ENCODE results near the gene GAB4. TPM values are rescaled to one million over a fixed set of nuclear protein-coding genes. Genes with fewer than 3 reads are reported as not detected.

Gene GAB4
- total and polyA plus RNA-seq, 2 of the 8 experiments (the other 6 are each of a cell fraction or from before 2014, with no cell fraction given), result 0.03 to 0.17 TPM

DNA sequence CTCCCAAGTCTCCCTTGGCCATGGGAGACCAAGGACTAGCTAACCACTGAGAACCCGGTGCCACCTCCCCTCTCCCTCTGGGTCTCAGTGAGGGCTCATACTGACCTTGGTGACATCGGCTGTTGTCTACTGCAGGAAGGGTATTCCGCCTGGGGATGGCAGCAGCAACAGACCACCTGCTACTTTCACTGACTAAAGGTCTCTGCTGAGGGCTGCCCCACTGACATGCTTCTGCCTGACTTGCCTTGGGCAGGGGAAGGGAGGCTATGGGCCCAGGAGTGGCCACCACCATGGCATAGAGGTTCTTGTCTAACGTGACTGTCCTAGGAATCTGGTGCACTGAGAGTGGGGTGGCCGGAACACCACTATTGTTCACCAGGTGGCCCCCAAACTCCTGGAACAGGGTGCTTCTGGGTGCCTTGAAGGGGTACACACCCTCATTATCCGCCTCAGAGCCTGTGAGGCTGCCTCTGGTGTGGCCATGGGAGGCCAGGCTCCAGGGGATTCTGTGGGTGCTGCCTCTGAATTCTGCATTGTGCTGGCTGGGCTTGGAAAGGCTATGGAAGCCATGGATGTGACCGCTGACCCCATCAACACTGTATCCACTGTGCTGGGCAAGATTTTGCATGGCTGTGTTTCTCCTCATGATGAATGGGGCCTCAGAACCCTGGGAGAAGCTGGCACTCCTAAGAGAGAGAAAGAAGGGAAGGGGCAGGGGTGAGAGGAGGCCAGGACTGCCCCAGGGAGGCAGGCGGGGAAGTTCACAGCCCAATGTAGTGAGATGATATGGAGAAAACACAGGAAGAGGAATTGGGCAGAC is 38.3 kb downstream of the GAB4 start:
- Histone ChIP-seq H3K9ac (replicated peaks in 1 of 4; ENCODE audit: extremely low read depth in 1 of 4, low read depth in 3 of 4, low read length in 3 of 4) (no peak overlapping the region), H3K23ac (ENCODE audit: insufficient read length) (no peak overlapping the region), H4K5ac (ENCODE audit: insufficient read length, low read depth, low read length) (no peak overlapping the region), H3K23me2 (ENCODE audit: low read depth, low read length) (no peaks in the 10 kb centered on the region), H2AFZ (ENCODE audit: low read length) (no peak overlapping the region), H2BK120ac (replicated peaks; ENCODE audit: low read depth, low read length) (no peak overlapping the region), H3K56ac (replicated peaks; ENCODE audit: insufficient read length, low read depth, low read length) (no peak overlapping the region), H2BK12ac (ENCODE audit: low read depth, low read length) (no peak overlapping the region), H3K4me2 (ENCODE audit: insufficient read depth in 1 of 2, low read depth in 2 of 2, low read length in 2 of 2) (no peak overlapping the region), H3K79me2 (ENCODE audit: control insufficient read depth in 1 of 2, insufficient read depth in 2 of 2, low read length in 2 of 2) (no peaks in the 10 kb centered on the region), H2BK5ac (ENCODE audit: low read depth, low read length) (no peak overlapping the region), H4K8ac (ENCODE audit: extremely low read depth, insufficient read depth, low read length) (no peak overlapping the region), H3K4me3 (ENCODE audit: extremely low read depth in 1 of 4, insufficient read depth in 2 of 4, low read depth in 3 of 4, low read length in 4 of 4) (no peak overlapping the region), H3K79me1 (ENCODE audit: low read depth, low read length) (no peaks in the 10 kb centered on the region), H3K4me1 (replicated peaks in 1 of 4; ENCODE audit: control insufficient read depth in 3 of 4, insufficient read depth in 4 of 4, low read length in 3 of 4) (no peaks in the 10 kb centered on the region), H4K20me1 (replicated peaks in 1 of 2; ENCODE audit: control insufficient read depth in 1 of 2, insufficient read depth in 2 of 2, low read length in 2 of 2) (no peaks in the 10 kb centered on the region), H3K9me3 (ENCODE audit: insufficient read depth in 2 of 2, low read depth in 1 of 2, low read length in 1 of 2) (peaks cover 64 to 79% of the 10 kb centered on the region in 2 experiments), H2BK20ac (ENCODE audit: low read length) (no peak overlapping the region), H2BK15ac (ENCODE audit: low read length) (no peak overlapping the region), H2AK5ac (ENCODE audit: low read depth, low read length) (no peak overlapping the region), H3K14ac (ENCODE audit: insufficient read length) (no peak overlapping the region), H3K36me3 (ENCODE audit: control insufficient read depth in 2 of 4, insufficient read depth in 4 of 4, low read length in 3 of 4) (no peaks in the 10 kb centered on the region), H4K91ac (replicated peaks; ENCODE audit: insufficient read length, low read length) (no peak overlapping the region), H3K18ac (ENCODE audit: extremely low read depth, low read length) (no peak overlapping the region), H3K27me3 (replicated peaks in 1 of 4; ENCODE audit: control insufficient read depth in 3 of 4, extremely low read depth in 1 of 4, insufficient read depth in 3 of 4, low read length in 3 of 4) (no peaks in the 10 kb centered on the region; a peak in 1 of 7 replicates), H3K27ac (ENCODE audit: low read depth, low read length) (no peak overlapping the region), H3K4ac (replicated peaks; ENCODE audit: insufficient read length, low read depth, low read length) (no peak overlapping the region)
- ChIA-PET CTCF (ENCODE audit: partially characterized antibody) (no interaction called here), POLR2A (ENCODE audit: partially characterized antibody) (no interaction called here)
- FAIRE-seq, result no peak
- no peak for DNase-seq (ENCODE audit: low read depth in 1 of 2, low spot score in 2 of 2)
- 58% methylated on average over 8 of the region's 8 CpGs; no CpG with 5 or more reads in 1 of the 2 experiments for WGBS, 2 experiments (ENCODE audit: extremely low coverage in 1 of 2, insufficient coverage in 1 of 2, insufficient read length in 1 of 2, insufficient replicate concordance in 2 of 2, low coverage in 1 of 2, low lambda C conversion rate in 2 of 2, missing lambda C conversion rate in 1 of 2)
- TF ChIP-seq KDM1A (IDR thresholded peaks at IDR 0.05; ENCODE audit: borderline replicate concordance, low read length) (no peak), JUN (IDR thresholded peaks at IDR 0.05; ENCODE audit: low read depth, low read length) (no peak), GABPA (IDR thresholded peaks at IDR 0.05; ENCODE audit: borderline replicate concordance, insufficient read depth, low read length) (no peak), CBX8 (IDR thresholded peaks at IDR 0.05; ENCODE audit: borderline replicate concordance, low read depth, low read length) (no peak), JUND (IDR thresholded peaks at IDR 0.05; ENCODE audit: low read length) (no peak), BCL11A (IDR thresholded peaks at IDR 0.05; ENCODE audit: low read depth in 2 of 2, low read length in 2 of 2) (no peak), KDM4A (IDR thresholded peaks at IDR 0.05; ENCODE audit: low read depth, low read length, severe bottlenecking) (no peak), TAF1 (IDR thresholded peaks at IDR 0.05; ENCODE audit: low read depth, low read length) (no peak), SAP30 (IDR thresholded peaks at IDR 0.05; ENCODE audit: insufficient read depth, insufficient replicate concordance, low read length) (no peak), EGR1 (IDR thresholded peaks at IDR 0.05; ENCODE audit: borderline replicate concordance, low read depth, low read length) (no peak), TAF7 (optimal IDR thresholded peaks at IDR 0.05; ENCODE audit: borderline replicate concordance, low read depth, low read length) (no peak)
- TF ChIP-seq, protein P1, sequence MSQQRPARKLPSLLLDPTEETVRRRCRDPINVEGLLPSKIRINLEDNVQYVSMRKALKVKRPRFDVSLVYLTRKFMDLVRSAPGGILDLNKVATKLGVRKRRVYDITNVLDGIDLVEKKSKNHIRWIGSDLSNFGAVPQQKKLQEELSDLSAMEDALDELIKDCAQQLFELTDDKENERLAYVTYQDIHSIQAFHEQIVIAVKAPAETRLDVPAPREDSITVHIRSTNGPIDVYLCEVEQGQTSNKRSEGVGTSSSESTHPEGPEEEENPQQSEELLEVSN (IDR thresholded peaks at IDR 0.05), result no peak

Measured in H1 (cell line).